H1 (cell line): ENCODE data around the gene TWIST2.

Source experiments
- CBX8 ChIP-seq: fragments of 300-800, 300-1000 bp; sonication (generic); IDR thresholded peaks from 2 replicates; pipeline ENCODE4 v1.7.1; 2016; ENCODE audit warnings: low read depth, low read length, borderline replicate concordance
- CREB1 ChIP-seq: IDR thresholded peaks from 2 replicates; pipeline ENCODE4 v1.6.1; 2012; ENCODE audit warnings: inconsistent platforms
- EP300 ChIP-seq, 2 experiments: IDR thresholded peaks; 1 replicate in 1 of 2; 2 replicates in 1 of 2; pipeline ENCODE4 v1.6.1; 2011 to 2012; ENCODE audit warnings: low read depth in 2 of 2, low read length in 2 of 2, mild to moderate bottlenecking in 2 of 2, borderline replicate concordance in 1 of 2, inconsistent platforms in 1 of 2, moderate library complexity in 1 of 2
- RAD21 ChIP-seq, 2 experiments: IDR thresholded peaks in 1 of 2; conservative IDR thresholded peaks in 1 of 2; 2 replicates each; pipeline ENCODE4 v1.6.1; 2011; ENCODE audit warnings: low read depth in 2 of 2, low read length in 2 of 2, improper control_type of control experiment in 1 of 2, inconsistent platforms in 1 of 2, mild to moderate bottlenecking in 1 of 2, moderate library complexity in 1 of 2
- RFX5 ChIP-seq: IDR thresholded peaks from 2 replicates; pipeline ENCODE4 v1.6.1; 2011; ENCODE audit warnings: low read depth, low read length, improper control_type of control experiment, borderline replicate concordance
- RXRA ChIP-seq: IDR thresholded peaks from 2 replicates; pipeline ENCODE4 v1.6.1; 2011; ENCODE audit warnings: low read depth, mild to moderate bottlenecking, low read length, moderate library complexity; ENCODE audit not compliant: insufficient read depth
- SIN3A ChIP-seq, 2 experiments: IDR thresholded peaks in 1 of 2; conservative IDR thresholded peaks in 1 of 2; 2 replicates each; pipeline ENCODE4 v1.6.1; 2011 to 2012; ENCODE audit warnings: low read length in 2 of 2, improper control_type of control experiment in 1 of 2, low read depth in 1 of 2, mild to moderate bottlenecking in 1 of 2
- TF ChIP-seq, protein P1 (sequence below), 3 experiments: IDR thresholded peaks; 1 replicate in 2 of 3; 2 replicates in 1 of 3; pipeline versions ENCODE4 v1.5.1 to v1.6.1; 2011; ENCODE audit warnings: low read length in 3 of 3, mild to moderate bottlenecking in 3 of 3, inconsistent platforms in 2 of 3, low read depth in 1 of 3, moderate library complexity in 1 of 3; ENCODE audit not compliant: insufficient read depth in 1 of 3; ENCODE audit errors: control extremely low read depth in 1 of 3

- TF ChIP-seq SIN3A (conservative IDR thresholded peaks at IDR 0.05 in 1 of 2, IDR thresholded peaks at IDR 0.05 in 1 of 2; ENCODE audit: low read depth in 1 of 2, low read length in 2 of 2) (no peak), EP300 (IDR thresholded peaks at IDR 0.05; ENCODE audit: borderline replicate concordance in 1 of 2, low read depth in 2 of 2, low read length in 2 of 2) (no peak), RXRA (no peak), CREB1 (no peak), CBX8 (no peak), RAD21 (IDR thresholded peaks at IDR 0.05 in 1 of 2, conservative IDR thresholded peaks at IDR 0.05 in 1 of 2; ENCODE audit: low read depth in 2 of 2, low read length in 2 of 2) (no peak), RFX5 (no peak)
- TF ChIP-seq, protein P1, sequence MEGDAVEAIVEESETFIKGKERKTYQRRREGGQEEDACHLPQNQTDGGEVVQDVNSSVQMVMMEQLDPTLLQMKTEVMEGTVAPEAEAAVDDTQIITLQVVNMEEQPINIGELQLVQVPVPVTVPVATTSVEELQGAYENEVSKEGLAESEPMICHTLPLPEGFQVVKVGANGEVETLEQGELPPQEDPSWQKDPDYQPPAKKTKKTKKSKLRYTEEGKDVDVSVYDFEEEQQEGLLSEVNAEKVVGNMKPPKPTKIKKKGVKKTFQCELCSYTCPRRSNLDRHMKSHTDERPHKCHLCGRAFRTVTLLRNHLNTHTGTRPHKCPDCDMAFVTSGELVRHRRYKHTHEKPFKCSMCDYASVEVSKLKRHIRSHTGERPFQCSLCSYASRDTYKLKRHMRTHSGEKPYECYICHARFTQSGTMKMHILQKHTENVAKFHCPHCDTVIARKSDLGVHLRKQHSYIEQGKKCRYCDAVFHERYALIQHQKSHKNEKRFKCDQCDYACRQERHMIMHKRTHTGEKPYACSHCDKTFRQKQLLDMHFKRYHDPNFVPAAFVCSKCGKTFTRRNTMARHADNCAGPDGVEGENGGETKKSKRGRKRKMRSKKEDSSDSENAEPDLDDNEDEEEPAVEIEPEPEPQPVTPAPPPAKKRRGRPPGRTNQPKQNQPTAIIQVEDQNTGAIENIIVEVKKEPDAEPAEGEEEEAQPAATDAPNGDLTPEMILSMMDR (IDR thresholded peaks at IDR 0.05; ENCODE audit: control extremely low read depth in 1 of 3, insufficient read depth in 1 of 3, low read depth in 1 of 3, low read length in 3 of 3): no peak
Measured at GRCh38 chr2:238865744-238866355, 18.0 kb downstream of the TWIST2 start.
